Muscle of back (tissue), 11 donors: ENCODE data around the gene SULT2A1. TPM values are rescaled to one million over a fixed set of nuclear protein-coding genes. Genes with fewer than 3 reads are reported as not detected.
"Not testable (repeated sequence)": the region's sequence is repeated elsewhere in the genome, so short reads cannot be mapped to it uniquely, and the experiment has no call there.

ENCODE experiments used
- DNase-seq, 3 donors: peaks; one replicate each; pipeline versions ENCODE4 v3.0.0 to v3.0.0-alpha.2; 2013
- polyA plus RNA-seq, 10 donors: library from polyadenylated mRNA; unstranded; fragments of 120-200 nt; gene quantifications; one replicate each; pipeline ENCODE4 v1.2.1, GENCODE V29; 2013; ENCODE audit not compliant: insufficient read length in 10 of 10

Gene SULT2A1
- polyA plus RNA-seq, 10 donors = 0.12 TPM; not detected in 9

- DNase-seq = no peak
Measured at GRCh38 chr19:47860602-47861297, 25.4 kb downstream of the SULT2A1 start.

- DNase-seq = not testable (repeated sequence)
Measured at GRCh38 chr19:47859838-47860237, 26.3 kb downstream of the SULT2A1 start.

- DNase-seq = not testable (repeated sequence)
Measured at GRCh38 chr19:47858646-47859285, 27.3 kb downstream of the SULT2A1 start, which contains the start of gene TPRX2. TSS of gene TPRX2 (plus strand) at chr19:47859235. CDS start at chr19:47859247, 12 bp downstream.

- DNase-seq = not testable (repeated sequence)
Measured at GRCh38 chr19:47858231-47858630, 27.9 kb downstream of the SULT2A1 start.

GRCh38 chr19:47854459-47854858 lies 31.7 kb downstream of the SULT2A1 start:
- DNase-seq = no peak

- DNase-seq = no peak
Measured at GRCh38 chr19:47853003-47853402, 33.1 kb downstream of the SULT2A1 start.

- peak in 2 of 3 donors; percentile 4 to 42 for DNase-seq
Measured at GRCh38 chr19:47848823-47849473, 37.2 kb downstream of the SULT2A1 start.

- no peak for DNase-seq
Measured at GRCh38 chr19:47848425-47848822, 37.7 kb downstream of the SULT2A1 start.

GRCh38 chr19:47842941-47843340 lies 43.2 kb downstream of the SULT2A1 start:
- DNase-seq = no peak

- DNase-seq = no peak
Measured at GRCh38 chr19:47839913-47840312, 46.2 kb downstream of the SULT2A1 start.

- DNase-seq = no peak
Measured at GRCh38 chr19:47839411-47839810, 46.7 kb downstream of the SULT2A1 start.

- DNase-seq = no peak
Measured at GRCh38 chr19:47836038-47836437, 50.1 kb downstream of the SULT2A1 start.

GRCh38 chr19:47832723-47833122 lies 53.4 kb downstream of the SULT2A1 start:
- no peak for DNase-seq

- no peak for DNase-seq
Measured at GRCh38 chr19:47826800-47827199, 59.3 kb downstream of the SULT2A1 start.

GRCh38 chr19:47824396-47824795 lies 61.7 kb downstream of the SULT2A1 start:
- DNase-seq = no peak

GRCh38 chr19:47821460-47822020 lies 64.6 kb downstream of the SULT2A1 start, which contains the start of gene CRX:
TSS of gene CRX (plus strand) at chr19:47821937. CDS start at chr19:47834444, 12,507 bp downstream.
- DNase-seq = no peak

Other genes starting within 250 kb of the SULT2A1 start
- gene EHD2, start 172.9 kb downstream of the SULT2A1 start, polyA plus RNA-seq = 100 to 1,000 TPM in 8 of 10 donors, 10 to 100 TPM in 2; 86.8 to 144 (median 110) TPM
- 100 to 1,000 TPM; 398 to 594 (median 527) TPM for gene NOP53, start 140.8 kb downstream of the SULT2A1 start, polyA plus RNA-seq
- 100 to 1,000 TPM; 634 to 857 (median 820) TPM for gene SELENOW, start 107.6 kb downstream of the SULT2A1 start, polyA plus RNA-seq
- not detected for gene TPRX1, start 81.8 kb downstream of the SULT2A1 start, polyA plus RNA-seq
- under 1 TPM in 1 of 10 donors, not detected in 9; 0.14 TPM for gene CRX, start 64.4 kb downstream of the SULT2A1 start, polyA plus RNA-seq
- gene TPRX2, start 27.1 kb downstream of the SULT2A1 start, polyA plus RNA-seq = not detected
- not detected for gene BSPH1, start 105.9 kb upstream of the SULT2A1 start, polyA plus RNA-seq
- not detected for gene ELSPBP1, start 108.3 kb upstream of the SULT2A1 start, polyA plus RNA-seq
- not detected for gene CABP5, start 157.8 kb upstream of the SULT2A1 start, polyA plus RNA-seq
- gene PLA2G4C, start 224.5 kb upstream of the SULT2A1 start, polyA plus RNA-seq = 10 to 100 TPM; 14.4 to 71.0 (median 42.1) TPM